GM18511 (cell line): Measurements from ENCODE around the gene MACROD2.
A peak's percentile ranks its signal among the peaks of the same experiment; 100 is the strongest.

Experiments
- ATAC-seq: cut with Tn5 transposase; IDR thresholded peaks from one replicate; pipeline ENCODE4 v1.9.1; 2021; ENCODE audit warnings: mild to moderate bottlenecking, moderate library complexity; ENCODE audit not compliant: unreplicated experiment

The MACROD2 gene

DNA sequence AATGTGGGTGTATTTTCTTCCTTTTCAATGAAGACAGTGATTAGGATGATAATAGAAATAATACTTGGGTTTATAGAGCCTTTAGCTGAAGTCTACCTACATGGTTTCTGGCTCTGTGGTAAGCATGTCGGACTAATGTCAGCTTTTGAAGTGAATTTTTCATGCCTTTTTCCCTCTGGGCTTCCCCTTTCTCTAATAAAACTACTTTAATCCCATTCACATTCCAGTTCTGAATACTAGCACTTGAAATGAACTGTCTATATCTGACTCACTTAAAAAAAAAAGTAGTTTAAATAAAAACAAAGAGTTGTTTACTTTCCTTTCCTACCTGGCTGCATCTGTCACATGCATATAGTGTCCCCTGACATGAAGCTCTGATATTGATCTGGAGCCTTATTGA lies 888.0 kb downstream of the MACROD2 start:
- no peak for ATAC-seq

DNA sequence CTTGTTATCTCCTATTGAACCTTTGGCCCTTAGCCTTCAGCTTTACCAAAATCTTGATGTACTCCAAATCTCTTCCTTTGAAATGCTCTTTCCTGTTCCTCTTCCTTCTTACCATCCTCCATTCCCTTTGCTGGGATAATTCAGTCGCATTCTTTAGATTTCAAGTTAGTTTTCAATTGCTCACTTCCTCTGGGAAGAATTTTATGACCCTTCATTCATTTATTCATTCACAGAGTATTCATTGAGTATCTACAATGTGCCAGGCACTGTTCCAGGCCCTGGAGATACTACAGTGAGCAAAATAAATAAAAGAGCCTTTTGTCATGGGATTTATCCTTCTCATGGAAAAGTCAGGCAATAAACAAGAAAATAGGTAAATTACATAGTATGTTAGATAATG lies 890.3 kb downstream of the MACROD2 start:
- no peak for ATAC-seq

DNA sequence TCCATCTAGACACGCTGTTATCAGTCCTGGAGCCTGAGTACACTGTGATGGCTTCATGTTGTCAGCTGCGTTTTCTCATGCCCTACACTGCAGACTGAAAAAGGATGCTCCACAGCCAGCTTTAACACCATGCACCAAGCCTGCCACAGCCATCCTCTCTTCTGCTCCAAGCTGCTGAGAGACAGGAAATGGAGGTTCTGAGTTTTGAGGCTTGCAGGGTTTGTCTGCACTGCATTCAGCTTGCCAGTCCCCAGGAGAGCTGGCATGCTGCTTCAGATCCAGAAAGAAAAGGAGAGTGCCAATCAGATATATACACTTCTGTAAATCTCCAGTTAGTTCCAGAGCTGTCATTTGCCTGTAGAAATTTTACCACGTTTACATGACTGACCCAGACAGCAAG lies 892.8 kb downstream of the MACROD2 start:
- no peak for ATAC-seq

DNA sequence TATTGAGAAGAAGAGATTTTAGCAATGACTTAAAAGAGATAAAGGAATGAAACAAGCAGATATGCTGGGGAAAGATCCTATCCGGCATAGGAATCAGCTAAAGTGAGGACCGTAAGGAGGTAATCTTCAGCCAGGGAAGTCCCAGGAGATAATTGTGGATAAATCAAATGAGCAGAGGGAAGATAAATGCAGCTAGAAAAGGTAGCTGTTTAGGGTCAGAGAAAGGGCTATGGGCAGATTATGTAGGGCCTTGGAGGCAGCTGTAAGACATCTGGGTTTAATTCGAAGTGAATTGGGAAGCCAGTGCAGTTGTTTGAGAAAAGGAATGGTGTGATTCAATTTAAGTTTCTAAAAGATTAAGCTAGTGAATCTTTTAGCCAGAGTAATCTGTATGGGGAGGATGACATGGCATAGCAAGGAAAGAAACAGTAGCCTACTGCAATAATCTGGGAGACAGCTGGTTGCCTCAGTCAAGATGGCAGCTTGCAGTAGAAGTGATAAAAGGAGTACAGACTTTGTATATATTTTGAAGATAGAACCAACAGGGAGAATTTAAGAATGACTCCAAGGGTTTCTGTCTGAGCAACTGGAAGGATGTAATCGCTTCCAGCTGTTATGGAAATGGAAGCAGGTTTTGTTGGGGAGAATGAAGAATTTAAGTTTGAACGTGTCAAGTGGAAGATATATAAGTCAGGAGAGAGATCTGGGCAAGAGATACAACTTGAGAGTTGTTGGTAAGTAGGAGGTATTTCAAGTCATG lies 894.4 kb downstream of the MACROD2 start:
- ATAC-seq = no peak

DNA sequence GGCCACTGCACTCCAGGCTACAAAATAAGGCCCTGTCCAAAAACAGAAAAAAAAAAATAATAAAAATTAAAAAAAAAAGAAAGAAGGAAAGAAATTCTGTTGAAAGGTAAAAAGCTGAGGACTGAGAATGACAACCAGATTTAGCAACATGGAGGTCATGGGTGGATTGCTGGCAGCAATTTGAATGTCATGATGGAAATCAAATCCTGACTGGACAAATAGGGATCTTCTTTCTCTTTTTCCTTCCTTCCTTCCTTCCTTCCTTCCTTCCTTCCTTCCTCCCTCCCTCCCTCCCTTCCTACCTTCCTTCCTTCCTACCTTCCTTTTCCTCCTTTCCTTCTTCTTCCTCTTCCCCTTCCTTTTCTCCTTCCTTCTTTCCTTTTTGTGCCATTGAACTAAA lies 895.4 kb downstream of the MACROD2 start:
- ATAC-seq = no peak

DNA sequence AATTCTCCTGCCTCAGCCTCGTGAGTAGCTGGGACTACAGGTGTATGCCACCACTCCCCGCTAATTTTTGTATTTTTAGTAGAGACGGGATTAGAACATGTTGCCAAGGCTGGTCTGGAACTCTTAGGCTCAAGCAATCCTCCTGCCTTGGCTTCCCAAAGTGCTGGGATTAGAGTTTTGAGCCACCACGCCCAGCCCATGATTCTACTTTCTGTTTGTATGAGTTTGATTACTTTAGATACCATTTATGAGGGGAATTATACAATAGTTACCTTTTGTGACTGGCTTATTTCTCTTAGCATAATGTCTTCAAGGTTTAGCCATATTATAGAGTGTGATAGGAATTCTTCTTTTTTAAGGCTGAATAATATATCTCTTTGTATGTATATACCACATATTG lies 897.5 kb downstream of the MACROD2 start:
- no peak for ATAC-seq

DNA sequence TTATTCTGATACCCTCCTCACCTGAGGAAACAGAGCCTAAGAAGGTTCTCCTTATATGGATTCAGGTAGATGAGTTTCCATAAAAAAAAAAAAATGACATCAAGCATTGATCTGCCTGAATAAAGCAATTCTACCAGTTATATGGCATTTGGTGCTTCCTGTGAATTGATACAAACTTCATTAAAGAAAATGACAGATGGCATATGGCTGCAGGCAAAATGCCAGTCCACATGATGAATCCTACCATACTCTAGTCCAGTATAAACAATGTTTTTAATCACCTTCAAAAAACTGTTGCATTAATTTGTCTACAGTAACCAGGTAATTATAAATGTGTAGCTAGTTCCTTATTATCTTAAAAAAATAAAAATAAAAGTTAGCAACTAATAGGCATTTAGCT lies 901.3 kb downstream of the MACROD2 start:
- no peak for ATAC-seq

DNA sequence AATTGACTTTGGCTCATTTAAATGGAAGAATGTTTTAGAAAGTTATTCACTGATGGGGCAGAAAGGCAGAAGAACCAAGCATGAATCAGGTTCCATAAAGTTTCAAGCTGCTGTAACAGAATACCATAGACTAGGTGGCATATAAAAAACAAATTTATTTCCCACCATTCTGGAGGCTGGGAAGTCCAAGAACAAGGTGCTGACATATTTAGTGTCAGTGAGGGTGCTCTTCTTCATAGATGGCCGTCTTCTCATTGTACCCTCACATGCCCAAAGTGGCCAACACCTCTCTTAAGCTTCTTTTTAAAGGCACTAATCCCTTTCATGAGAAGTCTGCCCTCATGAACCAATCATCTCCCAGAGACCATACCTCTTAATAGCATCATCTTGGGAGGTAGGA lies 902.3 kb downstream of the MACROD2 start:
- no peak for ATAC-seq

DNA sequence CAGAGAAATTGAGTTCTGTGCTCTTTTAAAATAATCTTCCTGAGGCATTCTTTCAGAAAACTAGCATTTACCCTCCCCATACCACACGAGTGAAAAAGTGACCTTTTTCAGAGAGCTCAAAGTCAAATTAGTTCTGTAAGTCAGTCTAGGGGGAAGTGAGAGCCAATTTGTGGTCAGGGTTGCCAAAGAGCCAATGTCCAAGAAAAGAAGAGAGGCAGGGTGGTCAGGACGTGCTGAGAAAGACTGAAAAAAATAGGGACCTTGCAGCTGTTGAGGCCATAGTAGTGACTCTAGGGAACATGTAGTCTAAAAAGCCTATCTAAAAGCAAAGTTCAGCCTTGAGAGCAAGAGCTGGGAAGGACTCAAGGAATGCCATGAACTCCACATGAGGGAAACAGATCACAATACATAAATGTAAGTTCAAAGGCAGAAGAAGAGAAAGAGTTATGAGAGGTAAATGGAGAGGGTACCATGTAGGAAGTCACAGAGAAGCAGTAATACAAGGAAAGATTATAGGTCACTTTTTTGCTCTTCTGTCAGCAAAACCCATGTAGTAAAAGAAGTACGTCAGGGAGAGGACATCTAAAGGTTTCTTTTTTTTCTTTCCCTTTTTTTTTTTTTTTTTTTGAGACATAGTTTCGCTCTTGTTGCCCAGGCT lies 907.2 kb downstream of the MACROD2 start:
- peak; percentile 100 for ATAC-seq

DNA sequence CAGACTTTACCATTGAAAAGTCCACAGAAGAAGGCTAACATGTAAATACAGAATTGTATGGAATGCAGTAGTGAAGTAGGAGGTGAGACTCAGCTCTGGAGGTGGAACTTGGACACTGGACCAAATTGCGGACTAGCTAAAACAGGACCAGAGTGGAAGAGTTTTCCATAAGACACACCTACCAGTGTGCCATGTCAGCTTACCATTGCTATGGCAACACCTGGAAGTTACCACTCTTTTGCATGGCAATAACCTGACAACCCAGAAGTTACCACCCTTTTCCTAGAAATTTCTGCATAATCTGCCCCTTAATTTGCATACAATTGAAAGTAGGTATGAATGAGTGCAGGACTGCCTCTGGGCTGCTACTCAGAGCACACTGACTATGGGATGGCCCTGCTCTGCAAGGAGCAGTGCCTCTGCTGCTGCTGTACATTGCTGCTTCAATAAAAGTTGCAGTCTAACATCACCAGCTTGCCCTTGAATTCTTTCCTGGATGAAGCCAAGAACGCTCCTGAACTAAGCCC lies 911.7 kb downstream of the MACROD2 start:
- no peak for ATAC-seq

DNA sequence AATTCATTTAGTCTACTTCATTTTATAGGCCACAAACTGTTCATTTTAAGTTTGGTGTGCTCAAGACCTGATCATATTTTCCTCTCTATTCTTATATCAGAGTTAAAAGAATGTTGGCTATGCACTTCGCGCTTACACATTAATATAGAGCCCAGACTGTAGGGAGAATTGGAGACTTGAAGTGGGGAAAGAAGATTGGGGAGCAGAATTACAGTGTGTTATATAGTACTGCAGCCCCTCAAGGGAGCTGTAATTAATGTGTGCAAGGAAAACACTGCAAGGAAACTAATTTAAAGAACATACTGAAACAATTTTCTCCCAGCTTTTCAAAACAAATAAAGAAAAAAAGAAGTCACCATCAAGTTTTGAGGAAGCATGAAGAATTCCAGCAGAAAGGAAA lies 914.8 kb downstream of the MACROD2 start:
- ATAC-seq = no peak

DNA sequence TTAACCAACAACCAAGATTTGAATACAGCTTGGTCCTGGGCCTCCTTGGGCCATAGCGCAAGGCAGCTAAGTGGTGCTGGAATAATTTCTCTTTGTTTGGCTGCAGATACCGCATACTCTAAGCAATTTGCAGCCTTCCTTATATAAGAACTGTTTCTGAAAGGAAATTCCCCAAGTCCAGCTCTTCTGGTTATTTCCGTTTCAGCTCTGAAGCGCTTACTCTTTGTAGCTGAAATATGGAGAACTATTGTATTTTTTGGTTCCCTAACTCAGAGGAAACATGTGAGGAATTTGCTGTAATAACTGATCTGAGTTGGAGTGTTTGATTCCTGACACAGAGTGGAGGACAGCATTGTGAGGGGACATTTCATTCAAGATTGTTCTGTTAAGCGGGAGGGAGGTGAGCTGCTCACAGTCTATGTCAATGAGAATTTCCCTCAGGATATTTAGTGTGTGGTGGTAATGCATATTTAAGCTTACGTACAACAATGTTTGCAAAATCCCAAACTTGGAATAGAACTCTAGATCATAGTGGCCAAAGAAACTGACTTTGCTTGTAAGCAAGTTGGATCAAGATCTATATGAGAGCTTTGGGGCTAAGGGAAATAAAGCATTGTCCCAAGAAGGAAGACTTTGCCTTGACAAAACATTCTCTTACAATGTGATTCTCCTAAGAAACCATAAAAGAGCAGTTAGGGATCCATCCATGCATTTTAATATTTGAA lies 918.7 kb downstream of the MACROD2 start:
- no peak for ATAC-seq

DNA sequence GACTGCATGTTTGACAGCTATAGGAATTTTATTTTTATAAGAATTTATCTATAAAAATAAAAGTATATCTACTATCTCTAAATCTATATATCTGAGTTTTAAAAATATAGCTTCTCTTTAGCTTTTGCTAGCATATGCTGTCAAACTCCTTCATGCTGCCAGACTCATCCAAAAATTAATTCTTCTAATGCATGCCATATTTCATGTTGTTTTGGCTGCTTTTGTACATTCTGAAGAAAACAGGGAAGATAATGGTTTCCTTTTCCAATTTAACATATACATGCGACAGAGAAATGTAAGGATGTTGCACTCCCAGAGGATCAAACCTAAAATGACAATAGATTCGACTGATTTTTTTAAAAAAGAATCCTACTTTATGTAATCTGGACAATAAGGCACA lies 919.3 kb downstream of the MACROD2 start:
- no peak for ATAC-seq

DNA sequence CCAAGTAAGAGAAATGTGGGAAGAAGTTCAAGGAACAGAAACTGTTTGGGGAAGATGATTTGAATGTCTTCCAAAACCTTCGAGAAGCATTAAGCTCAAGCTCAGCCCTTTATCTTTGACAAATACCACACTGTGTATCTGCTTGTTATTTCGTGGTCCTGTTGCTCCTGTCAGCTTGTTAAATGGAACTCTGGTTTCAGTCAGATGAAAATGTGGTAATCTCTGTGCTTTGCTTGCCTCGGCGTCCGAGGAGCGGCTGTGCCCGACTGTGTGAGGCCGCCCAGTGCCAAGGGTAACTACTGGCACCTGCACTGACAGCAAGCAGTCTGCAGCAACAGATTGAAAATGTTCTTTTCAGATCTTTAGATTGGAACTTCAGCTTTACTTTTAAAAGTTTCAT lies 920.0 kb downstream of the MACROD2 start:
- no peak for ATAC-seq

DNA sequence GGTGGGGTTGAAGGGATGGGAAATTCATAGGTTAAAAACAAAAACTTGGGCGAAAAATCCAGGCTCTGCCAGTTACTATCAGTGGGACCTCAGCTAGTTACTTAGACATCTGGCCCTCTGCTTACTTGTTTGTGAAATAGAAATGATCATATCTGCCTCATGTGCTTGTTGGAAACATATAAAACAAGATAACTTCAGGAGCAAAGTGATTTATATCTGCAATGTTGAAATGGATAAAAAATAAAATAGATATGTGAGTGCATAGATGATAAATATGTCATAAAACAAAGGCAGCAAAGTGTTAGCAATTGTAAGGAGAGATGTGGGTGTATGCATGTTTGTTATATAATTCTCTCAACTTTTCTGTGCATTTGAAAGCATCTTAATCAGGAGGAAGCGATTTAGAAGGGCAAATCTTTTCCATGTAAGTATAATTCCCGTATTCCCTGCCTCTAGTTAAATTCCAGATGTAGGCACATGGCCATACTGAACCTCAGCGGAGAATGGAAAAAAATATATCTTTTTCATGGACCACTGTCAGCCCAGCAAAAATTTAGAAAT lies 921.1 kb downstream of the MACROD2 start:
- no peak for ATAC-seq

DNA sequence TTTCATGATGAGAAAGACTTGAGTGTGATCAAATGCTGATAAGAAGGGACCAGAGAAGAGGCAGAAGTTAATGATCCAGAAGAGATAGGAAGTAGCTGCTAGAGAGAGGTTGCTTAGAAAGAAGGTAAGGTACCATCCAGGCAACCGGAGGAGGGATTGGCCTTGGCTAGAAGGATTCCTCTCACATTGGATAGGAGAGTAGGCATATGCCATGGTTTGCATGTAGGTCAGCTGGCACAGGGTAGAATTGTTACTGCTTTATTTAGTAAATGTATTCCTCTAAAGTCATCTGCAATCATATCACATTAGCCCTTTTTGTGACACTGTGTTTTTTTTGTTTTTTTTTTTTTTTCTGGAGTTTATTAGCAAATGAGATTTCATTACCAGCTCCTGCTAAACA lies 923.0 kb downstream of the MACROD2 start:
- no peak for ATAC-seq

DNA sequence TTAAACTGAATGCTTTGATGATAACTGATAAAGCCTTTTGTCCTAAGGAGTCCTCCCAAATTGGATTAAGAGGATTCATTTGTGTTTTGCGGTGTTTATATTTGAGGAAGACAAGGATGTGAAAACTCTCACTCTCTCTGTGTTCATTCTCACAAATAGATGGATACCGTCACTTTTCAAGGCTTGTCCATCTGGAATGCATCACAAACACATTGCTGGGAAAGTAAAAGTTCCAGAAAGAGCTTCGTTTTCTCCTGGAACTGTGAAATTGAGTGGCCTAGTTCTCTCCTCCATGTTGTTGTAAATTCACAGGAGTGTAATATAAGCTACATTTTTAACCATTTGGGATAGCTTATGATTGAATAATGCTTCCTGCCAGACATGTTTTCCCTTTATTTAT lies 923.7 kb downstream of the MACROD2 start:
- no peak for ATAC-seq

DNA sequence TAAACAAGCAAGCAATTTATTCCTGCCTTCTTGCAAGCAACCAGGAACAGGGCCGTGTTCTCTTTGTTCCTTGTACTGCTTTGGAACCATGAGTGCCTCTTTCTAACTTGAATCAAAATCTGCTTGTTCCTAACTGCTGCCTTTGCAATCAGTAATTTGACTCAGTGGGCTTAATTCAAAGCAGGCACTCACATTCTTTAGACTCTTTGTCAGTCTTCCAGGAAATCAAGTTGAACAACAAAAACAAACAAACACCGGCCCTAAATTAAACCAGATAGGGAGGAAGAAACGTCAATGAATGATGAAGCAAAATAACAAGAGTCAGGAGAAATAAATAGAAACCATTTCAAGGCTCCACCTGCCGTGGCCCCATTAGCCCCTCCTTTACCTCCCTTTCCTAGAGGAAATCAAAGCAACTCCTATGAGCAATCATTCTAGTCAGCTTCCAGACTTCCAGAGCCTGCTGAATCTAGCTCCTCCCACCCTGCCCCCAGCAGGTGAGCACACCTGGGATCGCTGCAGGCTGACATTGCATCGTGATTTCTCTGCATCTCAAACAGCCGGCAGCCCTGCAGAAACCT lies 924.3 kb downstream of the MACROD2 start:
- ATAC-seq = no peak

DNA sequence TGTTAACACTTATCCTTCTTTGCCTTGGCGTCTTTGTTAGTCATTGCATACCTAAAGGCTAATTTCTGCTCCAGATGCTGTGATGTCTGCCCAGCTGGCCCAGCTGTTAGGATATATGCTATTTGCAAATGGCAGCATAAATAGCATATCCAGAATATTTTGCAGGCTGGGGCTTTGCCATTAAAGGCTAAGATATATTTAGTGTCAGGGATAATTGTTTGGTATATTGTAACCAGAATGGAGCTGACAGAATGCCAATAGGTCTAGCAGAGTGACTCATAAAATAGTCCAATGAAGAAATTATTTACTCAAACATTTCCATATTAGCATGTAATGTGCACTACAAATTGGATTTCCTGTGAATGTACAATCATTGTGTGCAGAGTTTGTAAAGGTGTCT lies 926.2 kb downstream of the MACROD2 start:
- no peak for ATAC-seq

DNA sequence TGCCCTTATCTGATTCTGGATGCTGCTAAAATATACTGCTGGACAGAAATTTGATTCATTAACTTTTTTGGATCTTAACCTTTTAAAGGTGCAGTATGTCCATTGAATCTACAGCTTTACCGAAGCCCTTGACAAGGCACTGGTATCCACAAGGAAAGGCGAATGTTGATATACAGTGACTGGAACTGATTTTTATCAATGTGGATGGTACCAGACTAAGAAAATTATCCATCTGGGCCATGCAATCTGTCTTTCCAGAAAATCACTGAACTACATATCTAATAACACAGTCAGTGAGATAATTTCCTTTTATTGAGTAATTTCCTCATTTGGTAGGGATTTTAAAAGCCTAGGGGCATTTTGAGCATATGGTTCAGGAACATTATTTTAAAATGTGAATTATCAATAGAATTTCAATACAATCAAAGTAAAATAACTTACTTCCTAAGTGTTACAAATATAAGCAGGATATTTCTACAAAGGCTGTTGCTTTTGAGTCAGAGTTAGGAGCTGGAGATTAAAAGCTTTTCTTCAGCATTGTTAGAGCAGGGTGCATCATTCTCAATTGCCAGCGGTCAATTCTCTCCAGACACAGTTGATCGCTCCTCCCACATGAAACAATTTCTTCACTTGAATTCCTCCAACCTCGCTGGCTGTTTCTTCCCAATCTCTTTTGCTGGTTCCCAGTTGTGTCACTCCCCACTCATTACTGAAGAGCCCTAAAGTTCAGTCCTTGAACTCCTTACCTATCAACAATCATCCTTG lies 927.4 kb downstream of the MACROD2 start:
- no peak for ATAC-seq
